Measurements from ENCODE around the gene LRCH3. TPM values are rescaled to one million over a fixed set of nuclear protein-coding genes. Genes with fewer than 3 reads are reported as not detected.
A peak's percentile ranks its signal among the peaks of the same experiment; 100 is the strongest.
"Not testable (repeated sequence)": the region's sequence is repeated elsewhere in the genome, so short reads cannot be mapped to it uniquely, and the experiment has no call there.

The LRCH3 gene
- polyA plus RNA-seq, 3 donors = 4.1 to 19.4 (median 7.4) TPM

GRCh38 chr3:197882586-197882985 lies 91.5 kb downstream of the LRCH3 start:
- Mint-ChIP-seq H3K27me3 (ENCODE audit: low read depth in 3 of 3) (no peaks in the 10 kb centered on the region), H3K4me1 (peaks cover 28% of the 10 kb centered on the region), H3K27ac (no peak overlapping the region), H3K4me3 (no peak overlapping the region), H3K36me3 (peaks cover 36 to 56% of the 10 kb centered on the region in 2 donors), H3K9me3 (no peaks in the 10 kb centered on the region)
- peak in 2 of 3 donors; percentile 6 to 36 for DNase-seq
- Histone ChIP-seq H3K9me3 (replicated peaks in 1 of 2; ENCODE audit: control insufficient read depth in 1 of 2, insufficient read depth in 1 of 2, low read length in 2 of 2) (no peaks in the 10 kb centered on the region), H3K4me2 (replicated peaks; ENCODE audit: extremely low read depth, low read length, poor library complexity, severe bottlenecking) (peak overlapping the region; percentile 6), H3K4me3 (replicated peaks in 1 of 3; ENCODE audit: low read depth in 2 of 3, low read length in 3 of 3) (no peak overlapping the region), H3K79me2 (ENCODE audit: insufficient read depth, low read length) (no peaks in the 10 kb centered on the region), H3K27me3 (ENCODE audit: control insufficient read depth in 2 of 2, insufficient read depth in 2 of 2, low read length in 2 of 2) (no peaks in the 10 kb centered on the region), H3K4me1 (ENCODE audit: control insufficient read depth in 1 of 2, insufficient read depth in 2 of 2, low read length in 2 of 2) (peaks cover 13 to 27% of the 10 kb centered on the region in 2 donors), H3K36me3 (replicated peaks in 1 of 2; ENCODE audit: control insufficient read depth in 1 of 2, insufficient read depth in 2 of 2, low read length in 2 of 2) (peaks cover 15 to 38% of the 10 kb centered on the region in 2 donors), H3K9ac (ENCODE audit: insufficient read depth, low read length, poor library complexity, severe bottlenecking) (no peak overlapping the region), H2AFZ (ENCODE audit: insufficient read depth, low read depth, low read length, poor library complexity, severe bottlenecking) (no peak overlapping the region), H4K20me1 (ENCODE audit: insufficient read depth, low read length) (no peaks in the 10 kb centered on the region), H3K27ac (ENCODE audit: low read depth in 1 of 2, low read length in 2 of 2) (peak overlapping the region in 1 of 2 donors; percentile 60)
- no CpG with 5 or more reads among the region's 2 CpGs for WGBS (ENCODE audit: insufficient coverage)
- no peak for TF ChIP-seq CTCF (IDR thresholded peaks at IDR 0.05)
- intact Hi-C loops (cut with micrococcal nuclease) = no loop called here

GRCh38 chr3:197883541-197883940 lies 92.5 kb downstream of the LRCH3 start:
- Histone ChIP-seq H3K36me3 (replicated peaks in 1 of 2; ENCODE audit: control insufficient read depth in 1 of 2, insufficient read depth in 2 of 2, low read length in 2 of 2) (peaks cover 15 to 38% of the 10 kb centered on the region in 2 donors), H3K9me3 (replicated peaks in 1 of 2; ENCODE audit: control insufficient read depth in 1 of 2, insufficient read depth in 1 of 2, low read length in 2 of 2) (no peaks in the 10 kb centered on the region)
- 43% methylated on average over 2 of the region's 5 CpGs for WGBS (ENCODE audit: insufficient coverage)

GRCh38 chr3:197884330-197884729 lies 93.3 kb downstream of the LRCH3 start:
- Histone ChIP-seq H3K36me3 (replicated peaks in 1 of 2; ENCODE audit: control insufficient read depth in 1 of 2, insufficient read depth in 2 of 2, low read length in 2 of 2) (peaks cover 15 to 45% of the 10 kb centered on the region in 2 donors), H3K4me1 (ENCODE audit: control insufficient read depth in 1 of 2, insufficient read depth in 2 of 2, low read length in 2 of 2) (peaks cover 8 to 14% of the 10 kb centered on the region in 2 donors)
- H3K4me3 ChIP-seq (replicated peaks in 1 of 3; ENCODE audit: low read depth in 2 of 3, low read length in 3 of 3); H3K79me2 ChIP-seq (ENCODE audit: insufficient read depth, low read length); H2AFZ ChIP-seq (ENCODE audit: insufficient read depth, low read depth, low read length, poor library complexity, severe bottlenecking); H3K9ac ChIP-seq (ENCODE audit: insufficient read depth, low read length, poor library complexity, severe bottlenecking); H3K9me3 Mint-ChIP-seq; H3K4me3 Mint-ChIP-seq; H4K20me1 ChIP-seq (ENCODE audit: insufficient read depth, low read length); H3K9me3 ChIP-seq (replicated peaks in 1 of 2; ENCODE audit: control insufficient read depth in 1 of 2, insufficient read depth in 1 of 2, low read length in 2 of 2); H3K4me2 ChIP-seq (replicated peaks; ENCODE audit: extremely low read depth, low read length, poor library complexity, severe bottlenecking); DNase-seq; intact Hi-C loops (cut with micrococcal nuclease); H3K27me3 Mint-ChIP-seq (ENCODE audit: low read depth in 3 of 3); H3K27me3 ChIP-seq (ENCODE audit: control insufficient read depth in 2 of 2, insufficient read depth in 2 of 2, low read length in 2 of 2); H3K27ac ChIP-seq (ENCODE audit: low read depth in 1 of 2, low read length in 2 of 2): not testable (repeated sequence)
- peak overlapping the region in 1 of 7 donors; percentile 54 for H3K27ac Mint-ChIP-seq
- peaks cover 16% of the 10 kb centered on the region for H3K4me1 Mint-ChIP-seq
- H3K36me3 Mint-ChIP-seq = peaks cover 33 to 50% of the 10 kb centered on the region in 2 donors
- 95% methylated on average over 13 of the region's 17 CpGs for WGBS (ENCODE audit: insufficient coverage)

More at GRCh38 chr3:197883541-197883940, 92.5 kb downstream of the LRCH3 start:
- Mint-ChIP-seq H3K36me3 (peaks cover 35 to 56% of the 10 kb centered on the region in 2 donors), H3K27ac (peak overlapping the region in 2 of 7 donors; percentile 16 to 66), H3K4me1 (peaks cover 21% of the 10 kb centered on the region), H3K9me3 (no peaks in the 10 kb centered on the region), H3K4me3 (no peak overlapping the region), H3K27me3 (ENCODE audit: low read depth in 3 of 3) (no peaks in the 10 kb centered on the region)
- H3K4me2 ChIP-seq (replicated peaks; ENCODE audit: extremely low read depth, low read length, poor library complexity, severe bottlenecking) = no peak overlapping the region
- peak overlapping the region in 1 of 2 donors; percentile 60 for H3K27ac ChIP-seq (ENCODE audit: low read depth in 1 of 2, low read length in 2 of 2)
- intact Hi-C loops (cut with micrococcal nuclease) = no loop called here
- no peaks in the 10 kb centered on the region for H4K20me1 ChIP-seq (ENCODE audit: insufficient read depth, low read length)
- no peak for TF ChIP-seq CTCF (IDR thresholded peaks at IDR 0.05)
- no peak overlapping the region for H3K9ac ChIP-seq (ENCODE audit: insufficient read depth, low read length, poor library complexity, severe bottlenecking)
- H3K4me3 ChIP-seq (replicated peaks in 1 of 3; ENCODE audit: low read depth in 2 of 3, low read length in 3 of 3) = no peak overlapping the region
- H3K4me1 ChIP-seq (ENCODE audit: control insufficient read depth in 1 of 2, insufficient read depth in 2 of 2, low read length in 2 of 2) = peaks cover 8 to 17% of the 10 kb centered on the region in 2 donors
- no peaks in the 10 kb centered on the region for H3K27me3 ChIP-seq (ENCODE audit: control insufficient read depth in 2 of 2, insufficient read depth in 2 of 2, low read length in 2 of 2)
- no peak for DNase-seq
- no peaks in the 10 kb centered on the region for H3K79me2 ChIP-seq (ENCODE audit: insufficient read depth, low read length)
- H2AFZ ChIP-seq (ENCODE audit: insufficient read depth, low read depth, low read length, poor library complexity, severe bottlenecking) = no peak overlapping the region
